Body of pancreas (tissue), 4 donors: ENCODE results near the gene CAMTA1. TPM values are rescaled to one million over a fixed set of nuclear protein-coding genes. Genes with fewer than 3 reads are reported as not detected.

Source experiments
- ATAC-seq: fragments of 150-250 bp; one replicate; pipeline ENCODE4 v1.9.1; 2016
- DNase-seq, 4 donors: peaks; one replicate each; pipeline ENCODE4 v3.0.0-alpha.2; 2019
- H3K27ac ChIP-seq, 4 donors: fragments of 200-600 bp; sonication (generic); 1 replicate in 3 of 4; 2 replicates in 1 of 4; pipeline versions ENCODE4 v1.5.1 to v1.6.1; 2016 to 2019; ENCODE audit warnings: mild to moderate bottlenecking in 1 of 4, mixed read lengths in 1 of 4, moderate library complexity in 1 of 4
- H3K27me3 ChIP-seq, 2 donors: fragments of 200-600 bp; sonication (generic); one replicate each; pipeline ENCODE4 v1.6.0; 2016; ENCODE audit warnings: mild to moderate bottlenecking in 1 of 2
- H3K36me3 ChIP-seq, 2 donors: fragments of 200-600 bp; sonication (generic); replicated peaks in 1 of 2; 2 replicates each; pipeline ENCODE4 v1.5.1; 2016; ENCODE audit warnings: low read depth in 2 of 2; ENCODE audit not compliant: insufficient read depth in 1 of 2
- H3K4me1 ChIP-seq: fragments of 200-600 bp; sonication (generic); one replicate; pipeline ENCODE4 v1.6.0; 2016
- H3K4me3 ChIP-seq, 2 donors: fragments of 200-600 bp; sonication (generic); 1 replicate in 1 of 2; 2 replicates in 1 of 2; pipeline ENCODE4 v1.5.1; 2016 to 2019
- H3K9me3 ChIP-seq, 3 donors: fragments of 200-600 bp; sonication (generic); 1 replicate in 2 of 3; 2 replicates in 1 of 3; pipeline ENCODE4 v1.5.1; 2016
- POLR2A ChIP-seq, 3 donors: fragments of 450-650 bp; IDR thresholded peaks; one replicate each; pipeline ENCODE4 v1.6.1; 2016; ENCODE audit warnings: antibody characterized with exemption in 3 of 3, mild to moderate bottlenecking in 2 of 3
- WGBS, 2 donors: methylation state at CpG; one replicate each; pipeline ENCODE4 v1.1.5; 2017; 5-methylcytosine and 5-hydroxymethylcytosine counted together
- intact Hi-C: fragments of 100-400 bp; cut with DNase I; formaldehyde crosslinking; loops from one replicate; pipeline ENCODE4 v1.15.1; 2023
- total RNA-seq, 2 donors: library from RNA; depleted of rRNA; stranded (reverse); fragments of >200 nt; gene quantifications; one replicate each; pipeline ENCODE4 v1.1.0, GENCODE V29; 2016
- TF ChIP-seq, protein P1 (sequence below), 7 experiments: fragments of 450-650 bp in 4 of 7; fragments of 200-600 bp in 3 of 7; sonication (generic) in 3 of 7; IDR thresholded peaks; one replicate each; pipeline ENCODE4 v1.5.1; 2016 to 2019; ENCODE audit warnings: antibody characterized with exemption in 7 of 7

CAMTA1 gene
- total RNA-seq, 2 donors from 2014 or later = 36.3 to 59.7 TPM

DNA sequence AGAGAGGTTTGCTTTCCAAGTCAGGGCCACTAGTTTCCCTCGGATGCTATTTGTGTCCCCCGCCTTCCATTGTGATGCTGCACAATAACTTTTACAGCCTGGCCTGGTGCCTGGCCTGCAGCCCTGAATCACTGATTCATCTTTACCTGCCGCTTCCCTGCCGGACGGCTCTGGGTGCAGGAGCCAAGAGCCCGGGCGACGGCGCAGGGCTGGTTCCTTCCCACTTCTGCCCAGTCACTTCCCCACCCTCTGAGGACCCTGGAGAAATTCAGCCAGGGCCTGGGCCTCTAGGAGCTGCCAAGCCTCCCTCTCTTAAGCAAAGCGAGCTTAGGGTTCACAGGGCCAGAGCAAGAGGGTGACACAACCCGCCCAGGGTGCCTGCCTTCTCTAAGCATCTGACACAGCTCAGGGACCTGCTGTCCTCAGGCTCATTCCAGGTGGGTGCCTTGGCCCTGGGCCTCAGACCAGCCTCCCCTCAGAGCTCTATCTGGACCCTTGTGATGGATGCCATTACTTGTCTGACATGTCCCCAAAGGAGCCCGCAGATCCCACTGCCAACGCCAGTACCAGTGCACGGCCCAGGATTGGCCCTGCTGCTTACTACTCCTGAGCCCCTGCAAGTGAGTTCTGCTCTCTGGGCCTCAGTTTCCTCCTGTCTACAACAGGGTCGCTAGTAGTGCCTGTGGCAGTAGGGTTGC is 604.8 kb downstream of the CAMTA1 start:
- Histone ChIP-seq H3K27me3 (no peaks in the 10 kb centered on the region), H3K4me1 (peaks cover 11% of the 10 kb centered on the region), H3K9me3 (no peaks in the 10 kb centered on the region), H3K4me3 (no peak overlapping the region), H3K27ac (no peak overlapping the region), H3K36me3 (no peaks in the 10 kb centered on the region)
- ATAC-seq = no peak
- 80 to 88% methylated on average over 14 to 15 of the region's 15 CpGs for WGBS, 2 donors
- intact Hi-C loops = no loop called here
- TF ChIP-seq, protein P1, sequence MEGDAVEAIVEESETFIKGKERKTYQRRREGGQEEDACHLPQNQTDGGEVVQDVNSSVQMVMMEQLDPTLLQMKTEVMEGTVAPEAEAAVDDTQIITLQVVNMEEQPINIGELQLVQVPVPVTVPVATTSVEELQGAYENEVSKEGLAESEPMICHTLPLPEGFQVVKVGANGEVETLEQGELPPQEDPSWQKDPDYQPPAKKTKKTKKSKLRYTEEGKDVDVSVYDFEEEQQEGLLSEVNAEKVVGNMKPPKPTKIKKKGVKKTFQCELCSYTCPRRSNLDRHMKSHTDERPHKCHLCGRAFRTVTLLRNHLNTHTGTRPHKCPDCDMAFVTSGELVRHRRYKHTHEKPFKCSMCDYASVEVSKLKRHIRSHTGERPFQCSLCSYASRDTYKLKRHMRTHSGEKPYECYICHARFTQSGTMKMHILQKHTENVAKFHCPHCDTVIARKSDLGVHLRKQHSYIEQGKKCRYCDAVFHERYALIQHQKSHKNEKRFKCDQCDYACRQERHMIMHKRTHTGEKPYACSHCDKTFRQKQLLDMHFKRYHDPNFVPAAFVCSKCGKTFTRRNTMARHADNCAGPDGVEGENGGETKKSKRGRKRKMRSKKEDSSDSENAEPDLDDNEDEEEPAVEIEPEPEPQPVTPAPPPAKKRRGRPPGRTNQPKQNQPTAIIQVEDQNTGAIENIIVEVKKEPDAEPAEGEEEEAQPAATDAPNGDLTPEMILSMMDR (IDR thresholded peaks at IDR 0.05) = no peak
- TF ChIP-seq POLR2A (IDR thresholded peaks at IDR 0.05) = no peak
- no peak for DNase-seq

DNA sequence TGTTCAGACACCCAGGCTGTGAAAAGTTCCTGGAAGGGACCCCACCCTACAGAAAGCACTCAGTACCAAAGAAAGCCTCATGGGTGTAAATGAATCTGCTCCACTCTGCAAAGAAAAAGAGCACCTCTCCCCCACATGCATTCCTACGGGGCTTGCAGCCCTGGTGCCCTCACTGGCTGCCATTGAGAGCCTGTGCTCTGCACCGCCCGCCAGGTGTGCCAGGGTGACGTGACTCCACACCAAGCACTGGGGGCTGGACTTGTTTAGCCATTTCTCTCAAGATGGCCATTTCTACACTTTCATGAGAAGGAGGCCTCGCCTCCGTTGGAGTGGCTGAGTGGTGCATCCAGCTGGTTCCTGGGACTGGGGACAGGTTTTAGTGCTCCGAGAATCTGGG is 605.3 kb downstream of the CAMTA1 start:
- 84% methylated on average over 7 of the region's 7 CpGs; no CpG with 5 or more reads in 1 of the 2 donors for WGBS, 2 donors
- no peak for TF ChIP-seq POLR2A (IDR thresholded peaks at IDR 0.05)
- TF ChIP-seq, protein P1 (IDR thresholded peaks at IDR 0.05) = no peak
- H3K9me3 ChIP-seq = no peaks in the 10 kb centered on the region
- intact Hi-C loops = no loop called here
- no peaks in the 10 kb centered on the region for H3K27me3 ChIP-seq
- H3K4me3 ChIP-seq = no peak overlapping the region
- peaks cover 11% of the 10 kb centered on the region for H3K4me1 ChIP-seq
- no peak overlapping the region for H3K27ac ChIP-seq
- ATAC-seq (no peak), DNase-seq (no peak)
- H3K36me3 ChIP-seq = no peaks in the 10 kb centered on the region

DNA sequence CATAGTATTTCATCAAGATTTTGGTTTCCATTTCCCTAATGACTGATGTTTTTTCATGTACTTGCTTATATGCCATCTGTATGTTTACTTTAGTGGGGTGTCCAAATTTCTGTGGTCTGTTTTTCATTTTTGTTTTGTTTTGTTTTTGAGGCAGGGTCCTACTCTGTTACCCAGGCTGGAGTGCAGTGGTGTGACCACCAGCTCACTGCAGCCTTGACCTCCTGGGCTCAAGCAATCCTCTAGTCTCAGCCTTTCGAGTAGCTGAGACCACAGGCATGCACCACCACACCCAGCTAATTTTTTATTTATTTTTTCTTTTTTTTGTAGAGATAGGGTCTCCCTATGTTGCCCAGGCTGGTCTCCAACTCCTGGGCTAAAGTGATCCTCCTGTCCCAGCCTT is 607.9 kb downstream of the CAMTA1 start:
- H3K27me3 ChIP-seq = no peaks in the 10 kb centered on the region
- H3K36me3 ChIP-seq = no peaks in the 10 kb centered on the region
- TF ChIP-seq POLR2A (IDR thresholded peaks at IDR 0.05) = no peak
- TF ChIP-seq, protein P1 (IDR thresholded peaks at IDR 0.05) = no peak
- DNase-seq (no peak), ATAC-seq (no peak)
- H3K27ac ChIP-seq = no peak overlapping the region
- 71 to 72% methylated on average over 1 of the region's 1 CpG for WGBS, 2 donors
- peaks cover under 1% of the 10 kb centered on the region for H3K4me1 ChIP-seq
- H3K9me3 ChIP-seq = no peaks in the 10 kb centered on the region
- intact Hi-C loops = no loop called here
- H3K4me3 ChIP-seq = no peak overlapping the region

DNA sequence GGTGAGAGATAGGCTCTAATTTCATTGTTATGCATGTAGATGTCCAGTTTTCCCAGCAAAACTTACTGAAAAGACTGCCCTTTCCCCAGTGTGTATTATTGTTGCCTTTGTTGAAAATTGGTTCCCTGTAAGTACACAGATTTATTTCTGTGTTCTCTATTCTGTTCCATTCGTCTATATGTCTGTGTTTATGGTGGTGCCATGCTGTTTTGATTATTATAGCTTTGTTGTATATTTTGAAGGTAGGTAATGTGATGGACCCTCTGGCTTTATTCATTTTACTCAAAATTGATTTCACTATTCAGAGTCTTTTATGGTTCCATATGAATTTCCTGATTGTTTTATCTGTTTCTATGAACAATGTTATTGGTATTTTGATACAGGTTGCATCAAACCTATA is 610.0 kb downstream of the CAMTA1 start:
- TF ChIP-seq POLR2A (IDR thresholded peaks at IDR 0.05) = no peak
- TF ChIP-seq, protein P1 (IDR thresholded peaks at IDR 0.05) = no peak
- Histone ChIP-seq H3K9me3 (no peaks in the 10 kb centered on the region), H3K36me3 (no peaks in the 10 kb centered on the region), H3K4me3 (no peak overlapping the region), H3K27me3 (no peaks in the 10 kb centered on the region), H3K4me1 (no peaks in the 10 kb centered on the region), H3K27ac (no peak overlapping the region)
- intact Hi-C loops = no loop called here
- ATAC-seq = no peak
- 46 to 47% methylated on average over 1 of the region's 1 CpG for WGBS, 2 donors
- DNase-seq = no peak

DNA sequence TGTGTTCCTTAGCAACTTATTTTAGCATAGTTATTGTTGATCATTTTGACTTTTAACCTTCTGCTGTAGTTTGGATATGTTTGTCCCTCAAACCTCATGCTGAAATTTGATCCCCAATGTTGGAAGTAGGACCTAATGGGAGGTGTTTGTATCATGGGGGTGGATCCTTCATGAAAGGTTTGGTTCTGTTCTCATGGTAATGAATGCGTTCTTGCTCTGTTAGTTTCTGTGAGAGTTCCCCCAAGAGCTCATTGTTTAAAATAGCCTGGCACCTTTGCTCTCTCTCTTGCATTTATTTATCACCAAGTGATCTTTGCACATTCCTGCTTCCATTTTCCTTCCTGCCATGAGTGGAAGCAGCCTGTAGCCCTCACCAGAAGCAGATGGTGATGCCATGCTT is 613.7 kb downstream of the CAMTA1 start:
- no peak for DNase-seq
- intact Hi-C loops = no loop called here
- Histone ChIP-seq H3K9me3 (no peaks in the 10 kb centered on the region), H3K27ac (no peak overlapping the region), H3K4me3 (no peak overlapping the region), H3K27me3 (no peaks in the 10 kb centered on the region), H3K4me1 (no peaks in the 10 kb centered on the region), H3K36me3 (no peaks in the 10 kb centered on the region)
- TF ChIP-seq, protein P1 (IDR thresholded peaks at IDR 0.05) = no peak
- TF ChIP-seq POLR2A (IDR thresholded peaks at IDR 0.05) = no peak
- 50 to 57% methylated on average over 1 of the region's 1 CpG for WGBS, 2 donors
- no peak for ATAC-seq
